GM23338 (cell line): ENCODE results near the gene SLC15A1. TPM values are rescaled to one million over a fixed set of nuclear protein-coding genes. Genes with fewer than 3 reads are reported as not detected.

Experiments
- ATAC-seq: fragments of 200-7000 bp; cut with Tn5 transposase; 3 replicates; pipeline ENCODE4 v1.9.1; 2020
- DNase-seq: peaks from one replicate; pipeline ENCODE4 v3.0.0-alpha.2; 2015; ENCODE audit warnings: low spot score
- H2AFZ ChIP-seq: fragments of 200-600 bp; sonication (generic); 2 replicates; pipeline ENCODE4 v1.8.0; 2016; ENCODE audit warnings: antibody characterized with exemption, mild to moderate bottlenecking, moderate library complexity
- H3F3A ChIP-seq: fragments of 200-600 bp; sonication (generic); replicated peaks from 2 replicates; pipeline ENCODE4 v1.8.0; 2017; ENCODE audit warnings: antibody characterized with exemption, mixed run types, low read depth
- H3K27ac ChIP-seq: fragments of 200-600 bp; sonication (generic); 2 replicates; pipeline ENCODE4 v1.6.1; 2016; ENCODE audit warnings: low read depth
- H3K27me3 ChIP-seq: fragments of 200-600 bp; sonication (generic); 2 replicates; pipeline ENCODE4 v1.8.0; 2016; ENCODE audit warnings: mild to moderate bottlenecking, mixed run types, moderate library complexity; ENCODE audit not compliant: insufficient read depth
- H3K36me3 ChIP-seq: fragments of 200-600 bp; sonication (generic); 2 replicates; pipeline ENCODE4 v1.8.0; 2016; ENCODE audit warnings: mild to moderate bottlenecking; ENCODE audit not compliant: insufficient read depth
- H3K4me1 ChIP-seq: fragments of 200-600 bp; sonication (generic); 2 replicates; pipeline ENCODE4 v1.8.0; 2016; ENCODE audit warnings: mild to moderate bottlenecking, moderate library complexity; ENCODE audit not compliant: insufficient read depth
- H3K4me2 ChIP-seq: fragments of 200-600 bp; sonication (generic); 2 replicates; pipeline ENCODE4 v1.7.1; 2017; ENCODE audit warnings: mixed run types
- H3K4me3 ChIP-seq: fragments of 200-600 bp; sonication (generic); 2 replicates; pipeline ENCODE4 v1.6.1; 2016; ENCODE audit warnings: mixed run types
- H3K79me2 ChIP-seq: fragments of 200-600 bp; sonication (generic); replicated peaks from 2 replicates; pipeline ENCODE4 v1.8.0; 2017; ENCODE audit warnings: mild to moderate bottlenecking; ENCODE audit not compliant: insufficient read depth
- H3K9me2 ChIP-seq: fragments of 200-600 bp; sonication (generic); 2 replicates; pipeline ENCODE4 v1.8.0; 2017; ENCODE audit not compliant: insufficient read depth
- H4K20me1 ChIP-seq: fragments of 200-600 bp; sonication (generic); replicated peaks from 2 replicates; pipeline ENCODE4 v1.8.0; 2017; ENCODE audit warnings: mild to moderate bottlenecking; ENCODE audit not compliant: insufficient read depth
- H3K27ac Mint-ChIP-seq: 2 replicates; pipeline ENCODE4 v1.8.0; 2020; ENCODE audit warnings: inconsistent platforms, mild to moderate bottlenecking, moderate library complexity, mixed read lengths
- H3K27me3 Mint-ChIP-seq: 3 replicates; pipeline ENCODE4 v1.8.0; 2022; ENCODE audit warnings: low read depth, mild to moderate bottlenecking, moderate library complexity, mixed read lengths, inconsistent platforms; ENCODE audit not compliant: insufficient read depth, poor library complexity
- H3K36me3 Mint-ChIP-seq: 3 replicates; pipeline ENCODE4 v1.8.0; 2021; ENCODE audit warnings: low read depth, mild to moderate bottlenecking, inconsistent platforms, moderate library complexity, mixed read lengths
- H3K4me1 Mint-ChIP-seq: 3 replicates; pipeline ENCODE4 v1.8.0; 2020; ENCODE audit warnings: mild to moderate bottlenecking, inconsistent platforms, mixed read lengths
- H3K4me3 Mint-ChIP-seq: 3 replicates; pipeline ENCODE4 v1.8.0; 2021; ENCODE audit warnings: moderate library complexity, mild to moderate bottlenecking, inconsistent platforms, mixed read lengths
- H3K9me3 Mint-ChIP-seq: 3 replicates; pipeline ENCODE4 v1.8.0; 2020; ENCODE audit warnings: moderate library complexity, mild to moderate bottlenecking, inconsistent platforms, mixed read lengths
- CREB1 ChIP-seq: fragments of 250-450 bp; sonication (Bioruptor Pico); IDR thresholded peaks from 2 replicates; pipeline ENCODE4 v1.5.0; 2020; ENCODE audit warnings: low read depth, mild to moderate bottlenecking, moderate library complexity
- ETS1 ChIP-seq: IDR thresholded peaks from 2 replicates; pipeline ENCODE4 v1.6.1; 2016; ENCODE audit warnings: antibody characterized with exemption
- NANOG ChIP-seq: IDR thresholded peaks from 2 replicates; pipeline ENCODE4 v1.6.1; 2016; ENCODE audit warnings: antibody characterized with exemption, borderline replicate concordance
- STAT1 ChIP-seq: IDR thresholded peaks from one replicate; pipeline ENCODE4 v1.6.1; 2016; ENCODE audit warnings: antibody characterized with exemption; ENCODE audit not compliant: unreplicated experiment
- polyA plus RNA-seq: library from polyadenylated mRNA; unstranded; fragments of >200 nt; fragmentation: Nextera tagmentation; extraction: Ambion mirVana; gene quantifications from 2 replicates; pipeline ENCODE4 v1.2.1, GENCODE V29; 2016
- total RNA-seq: library from RNA; depleted of rRNA; stranded (reverse); fragments of >200 nt; shearing (Covaris generic); gene quantifications from 2 replicates; pipeline ENCODE4 v1.2.3, GENCODE V29; 2014
- TF ChIP-seq, protein P1 (sequence below), 2 experiments: fragments of 200-600 bp in 1 of 2; sonication (generic) in 1 of 2; conservative IDR thresholded peaks; 2 replicates each; pipeline versions ENCODE4 v1.5.1 to v1.6.1; 2016 to 2017; ENCODE audit warnings: antibody characterized with exemption in 2 of 2, low read depth in 2 of 2, mild to moderate bottlenecking in 2 of 2, moderate library complexity in 1 of 2
- TF ChIP-seq, protein P2 (sequence below): IDR thresholded peaks from one replicate; pipeline ENCODE4 v1.6.1; 2018; ENCODE audit warnings: antibody characterized with exemption; ENCODE audit not compliant: unreplicated experiment

The SLC15A1 gene
- total and polyA plus RNA-seq, 2 experiments from 2014 or later, result 1.6 to 3.0 TPM

GRCh38 chr13:98796191-98796590 is 43.7 kb upstream of the SLC15A1 start:
- Histone ChIP-seq H2AFZ (no peak overlapping the region), H3K27me3 (no peaks in the 10 kb centered on the region), H3K27ac (no peak overlapping the region), H3K4me1 (no peaks in the 10 kb centered on the region), H3K79me2 (no peaks in the 10 kb centered on the region), H4K20me1 (no peaks in the 10 kb centered on the region; the same call in 1 of the 2 replicates), H3F3A (no peaks in the 10 kb centered on the region), H3K36me3 (no peaks in the 10 kb centered on the region), H3K9me2 (peaks cover 9% of the 10 kb centered on the region; the same call in 1 of the 2 replicates), H3K4me2 (no peak overlapping the region), H3K4me3 (no peak overlapping the region)
- Mint-ChIP-seq H3K9me3 (no peaks in the 10 kb centered on the region), H3K4me3 (no peak overlapping the region), H3K4me1 (no peaks in the 10 kb centered on the region), H3K27ac (no peak overlapping the region), H3K27me3 (peaks cover 2% of the 10 kb centered on the region), H3K36me3 (peaks cover 2% of the 10 kb centered on the region; the same call in 1 of the 3 replicates)
- DNase-seq (no peak), ATAC-seq (no peak)
- TF ChIP-seq NANOG (no peak), ETS1 (no peak)
- TF ChIP-seq, protein P1, sequence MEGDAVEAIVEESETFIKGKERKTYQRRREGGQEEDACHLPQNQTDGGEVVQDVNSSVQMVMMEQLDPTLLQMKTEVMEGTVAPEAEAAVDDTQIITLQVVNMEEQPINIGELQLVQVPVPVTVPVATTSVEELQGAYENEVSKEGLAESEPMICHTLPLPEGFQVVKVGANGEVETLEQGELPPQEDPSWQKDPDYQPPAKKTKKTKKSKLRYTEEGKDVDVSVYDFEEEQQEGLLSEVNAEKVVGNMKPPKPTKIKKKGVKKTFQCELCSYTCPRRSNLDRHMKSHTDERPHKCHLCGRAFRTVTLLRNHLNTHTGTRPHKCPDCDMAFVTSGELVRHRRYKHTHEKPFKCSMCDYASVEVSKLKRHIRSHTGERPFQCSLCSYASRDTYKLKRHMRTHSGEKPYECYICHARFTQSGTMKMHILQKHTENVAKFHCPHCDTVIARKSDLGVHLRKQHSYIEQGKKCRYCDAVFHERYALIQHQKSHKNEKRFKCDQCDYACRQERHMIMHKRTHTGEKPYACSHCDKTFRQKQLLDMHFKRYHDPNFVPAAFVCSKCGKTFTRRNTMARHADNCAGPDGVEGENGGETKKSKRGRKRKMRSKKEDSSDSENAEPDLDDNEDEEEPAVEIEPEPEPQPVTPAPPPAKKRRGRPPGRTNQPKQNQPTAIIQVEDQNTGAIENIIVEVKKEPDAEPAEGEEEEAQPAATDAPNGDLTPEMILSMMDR (conservative IDR thresholded peaks at IDR 0.05; ENCODE audit: low read depth in 2 of 2), result no peak

DNA sequence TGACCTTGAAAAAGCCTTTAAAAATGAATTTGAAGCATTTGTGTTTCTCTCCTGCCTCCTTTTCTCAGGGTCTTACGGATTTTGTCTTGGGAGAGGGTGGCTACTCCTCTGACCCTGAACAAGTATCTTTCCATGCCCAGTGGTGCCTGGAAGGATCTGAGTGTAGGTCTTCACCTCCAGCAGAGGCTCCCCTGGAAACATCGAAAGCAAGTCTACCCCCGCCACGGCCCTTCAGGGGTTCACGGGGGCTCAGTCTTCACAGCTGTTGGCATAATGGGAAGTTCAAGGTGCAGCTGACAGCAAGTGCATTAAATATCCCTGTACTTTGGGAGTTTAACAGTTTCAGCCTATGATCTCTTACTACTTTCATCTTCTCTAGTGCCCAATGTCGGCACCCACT is 42.7 kb upstream of the SLC15A1 start:
- peaks cover 2% of the 10 kb centered on the region; the same call in 1 of the 3 replicates for H3K36me3 Mint-ChIP-seq
- TF ChIP-seq, protein P2, sequence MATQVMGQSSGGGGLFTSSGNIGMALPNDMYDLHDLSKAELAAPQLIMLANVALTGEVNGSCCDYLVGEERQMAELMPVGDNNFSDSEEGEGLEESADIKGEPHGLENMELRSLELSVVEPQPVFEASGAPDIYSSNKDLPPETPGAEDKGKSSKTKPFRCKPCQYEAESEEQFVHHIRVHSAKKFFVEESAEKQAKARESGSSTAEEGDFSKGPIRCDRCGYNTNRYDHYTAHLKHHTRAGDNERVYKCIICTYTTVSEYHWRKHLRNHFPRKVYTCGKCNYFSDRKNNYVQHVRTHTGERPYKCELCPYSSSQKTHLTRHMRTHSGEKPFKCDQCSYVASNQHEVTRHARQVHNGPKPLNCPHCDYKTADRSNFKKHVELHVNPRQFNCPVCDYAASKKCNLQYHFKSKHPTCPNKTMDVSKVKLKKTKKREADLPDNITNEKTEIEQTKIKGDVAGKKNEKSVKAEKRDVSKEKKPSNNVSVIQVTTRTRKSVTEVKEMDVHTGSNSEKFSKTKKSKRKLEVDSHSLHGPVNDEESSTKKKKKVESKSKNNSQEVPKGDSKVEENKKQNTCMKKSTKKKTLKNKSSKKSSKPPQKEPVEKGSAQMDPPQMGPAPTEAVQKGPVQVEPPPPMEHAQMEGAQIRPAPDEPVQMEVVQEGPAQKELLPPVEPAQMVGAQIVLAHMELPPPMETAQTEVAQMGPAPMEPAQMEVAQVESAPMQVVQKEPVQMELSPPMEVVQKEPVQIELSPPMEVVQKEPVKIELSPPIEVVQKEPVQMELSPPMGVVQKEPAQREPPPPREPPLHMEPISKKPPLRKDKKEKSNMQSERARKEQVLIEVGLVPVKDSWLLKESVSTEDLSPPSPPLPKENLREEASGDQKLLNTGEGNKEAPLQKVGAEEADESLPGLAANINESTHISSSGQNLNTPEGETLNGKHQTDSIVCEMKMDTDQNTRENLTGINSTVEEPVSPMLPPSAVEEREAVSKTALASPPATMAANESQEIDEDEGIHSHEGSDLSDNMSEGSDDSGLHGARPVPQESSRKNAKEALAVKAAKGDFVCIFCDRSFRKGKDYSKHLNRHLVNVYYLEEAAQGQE, result no peak
- TF ChIP-seq CREB1 (CRISPR knock-in tag), result no peak
- no peak for TF ChIP-seq STAT1
- no peak for TF ChIP-seq NANOG
- TF ChIP-seq, protein P1 (conservative IDR thresholded peaks at IDR 0.05; ENCODE audit: low read depth in 2 of 2), result no peak

More for the DNA sequence above, 42.7 kb upstream of the SLC15A1 start:
- H3K36me3 ChIP-seq, result no peaks in the 10 kb centered on the region
- H3K4me2 ChIP-seq, result no peak overlapping the region
- H3K4me3 ChIP-seq, result no peak overlapping the region
- no peaks in the 10 kb centered on the region for H3F3A ChIP-seq
- ATAC-seq (no peak), DNase-seq (no peak)
- Mint-ChIP-seq H3K27me3 (peaks cover 2% of the 10 kb centered on the region), H3K9me3 (no peaks in the 10 kb centered on the region), H3K4me1 (no peaks in the 10 kb centered on the region), H3K27ac (no peak overlapping the region), H3K4me3 (no peak overlapping the region)
- H3K27ac ChIP-seq, result no peak overlapping the region
- no peak overlapping the region for H2AFZ ChIP-seq
- no peaks in the 10 kb centered on the region; the same call in 1 of the 2 replicates for H4K20me1 ChIP-seq
- no peaks in the 10 kb centered on the region for H3K4me1 ChIP-seq
- H3K27me3 ChIP-seq, result no peaks in the 10 kb centered on the region
- H3K9me2 ChIP-seq, result peaks cover 9% of the 10 kb centered on the region; the same call in 1 of the 2 replicates
- H3K79me2 ChIP-seq, result no peaks in the 10 kb centered on the region
